Ecto neural progenitor cell (in vitro differentiated cells): ENCODE results near the gene LDLRAD3.
A peak's percentile ranks its signal among the peaks of the same experiment; 100 is the strongest.

Experiments used
- DNase-seq: peaks from one replicate; pipeline ENCODE4 v3.0.0-alpha.2; 2018; ENCODE audit warnings: low spot score

Gene LDLRAD3

DNA sequence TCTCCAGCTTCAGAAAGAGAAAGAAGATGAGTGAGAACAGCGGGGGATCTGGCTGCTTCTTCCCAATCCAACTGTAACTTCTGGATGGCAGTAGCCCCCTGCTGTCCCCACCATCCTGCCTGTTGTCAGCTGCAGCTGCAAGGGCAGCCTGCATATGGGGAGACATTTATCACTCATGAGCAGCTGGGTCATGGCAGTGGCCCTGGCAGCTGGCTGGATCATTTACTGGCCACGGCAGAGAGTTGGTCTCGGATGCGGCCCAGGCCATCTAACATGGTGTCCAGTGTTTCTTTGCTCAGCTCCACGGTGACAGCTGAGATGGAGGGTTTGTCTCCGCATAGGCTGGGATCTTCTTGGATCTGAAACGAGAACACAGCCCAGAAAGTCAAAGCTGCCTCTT is 330.6 kb downstream of the LDLRAD3 start:
- peak; percentile 39 for DNase-seq

DNA sequence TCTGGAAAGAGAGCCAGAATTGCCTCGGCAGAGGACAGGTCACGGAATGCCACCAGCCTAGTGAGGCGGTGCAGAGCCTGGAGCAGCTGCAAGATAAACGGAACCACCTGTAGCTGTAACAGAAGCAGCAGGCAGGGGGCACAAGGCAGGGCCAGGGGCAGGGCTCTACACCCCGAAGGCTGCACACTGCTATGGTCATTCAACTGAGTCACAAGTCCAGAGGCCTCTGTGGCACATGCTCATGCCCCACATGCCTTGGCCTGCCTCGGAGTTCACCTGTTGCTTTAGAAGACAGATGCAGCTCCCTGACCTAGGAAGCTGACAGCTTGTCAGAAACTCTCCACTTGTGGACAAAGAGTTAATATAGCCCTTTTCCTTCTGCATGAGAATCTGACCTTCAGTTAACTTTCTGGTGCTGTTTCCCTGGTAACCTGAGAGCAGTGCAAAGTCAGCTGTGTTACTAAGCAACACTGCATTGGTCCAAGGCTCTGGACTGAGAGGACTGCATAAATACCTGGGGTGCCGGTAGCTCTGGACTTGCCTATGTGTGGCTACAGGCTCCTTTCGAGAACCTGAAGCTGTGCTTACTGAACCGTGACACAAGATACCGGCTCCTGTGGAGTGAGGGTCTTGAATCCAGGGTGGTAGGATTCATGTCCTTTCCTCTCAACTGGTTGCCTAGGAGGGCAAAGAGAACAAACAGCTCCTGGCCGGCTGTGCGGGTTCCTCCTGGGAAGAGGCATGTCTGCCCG is 334.8 kb downstream of the LDLRAD3 start:
- DNase-seq: peak; percentile 53

DNA sequence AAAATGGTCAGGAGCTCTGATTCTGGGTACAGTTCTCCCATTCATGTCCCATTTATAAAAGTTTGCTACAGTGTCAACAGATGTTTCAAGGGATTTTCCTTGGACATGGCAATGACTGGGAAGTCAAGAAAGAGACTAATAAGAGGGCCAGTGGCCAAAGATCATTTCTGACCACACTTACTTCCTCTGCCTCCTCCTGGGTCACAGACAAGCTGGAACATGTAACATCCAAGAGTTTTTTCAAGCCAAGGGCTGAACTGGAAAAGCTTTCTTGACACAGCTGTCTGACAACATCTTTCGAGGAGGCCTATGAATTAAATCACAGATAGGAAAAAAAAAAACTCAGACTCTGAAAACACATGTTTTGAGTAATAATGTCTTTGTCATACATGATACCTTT is 336.7 kb downstream of the LDLRAD3 start:
- DNase-seq: no peak
